Left ventricle myocardium inferior (tissue), 1 donor: ENCODE data around the gene SLC5A10. TPM values are rescaled to one million over a fixed set of nuclear protein-coding genes. Genes with fewer than 3 reads are reported as not detected.
"Not testable (repeated sequence)": the region's sequence is repeated elsewhere in the genome, so short reads cannot be mapped to it uniquely, and the experiment has no call there.

ENCODE experiments used
- DNase-seq: peaks from one replicate; pipeline ENCODE4 v3.0.0-alpha.2; 2020
- H3K27ac ChIP-seq: fragments of 200-600 bp; replicated peaks from 2 replicates; pipeline ENCODE4 v1.8.0; 2021
- H3K27me3 ChIP-seq: fragments of 200-600 bp; 2 replicates; pipeline ENCODE4 v1.8.0; 2021; ENCODE audit warnings: low read depth
- H3K36me3 ChIP-seq: fragments of 200-600 bp; 2 replicates; pipeline ENCODE4 v1.8.0; 2021
- H3K4me1 ChIP-seq: fragments of 200-600 bp; 2 replicates; pipeline ENCODE4 v1.8.0; 2021
- H3K4me3 ChIP-seq: fragments of 200-600 bp; 2 replicates; pipeline ENCODE4 v1.8.0; 2021; ENCODE audit warnings: mild to moderate bottlenecking, moderate library complexity
- H3K9me3 ChIP-seq: fragments of 200-600 bp; replicated peaks from 2 replicates; pipeline ENCODE4 v1.8.0; 2021
- CTCF ChIP-seq: fragments of 200-600 bp; IDR thresholded peaks from 2 replicates; pipeline ENCODE4 v1.8.0; 2021; ENCODE audit warnings: antibody characterized with exemption, mild to moderate bottlenecking, borderline replicate concordance
- intact Hi-C: fragments of 100-400 bp; cut with micrococcal nuclease; formaldehyde crosslinking; loops from one replicate; pipeline ENCODE4 v1.11.0; 2022
- total RNA-seq: library from RNA; stranded (reverse); fragmentation: NEBNext Ultra II Directional; extraction: Animal tissue kit (Norgen Biotek cat#: 25700); gene quantifications from one replicate; pipeline ENCODE4 v1.2.1, GENCODE V29; 2021
- donor health status: DM: no; HTN: yes; CAD: no; lungs with severe emphysema.

SLC5A10 gene
- total RNA-seq, 1 donor from 2014 or later = not detected

DNA sequence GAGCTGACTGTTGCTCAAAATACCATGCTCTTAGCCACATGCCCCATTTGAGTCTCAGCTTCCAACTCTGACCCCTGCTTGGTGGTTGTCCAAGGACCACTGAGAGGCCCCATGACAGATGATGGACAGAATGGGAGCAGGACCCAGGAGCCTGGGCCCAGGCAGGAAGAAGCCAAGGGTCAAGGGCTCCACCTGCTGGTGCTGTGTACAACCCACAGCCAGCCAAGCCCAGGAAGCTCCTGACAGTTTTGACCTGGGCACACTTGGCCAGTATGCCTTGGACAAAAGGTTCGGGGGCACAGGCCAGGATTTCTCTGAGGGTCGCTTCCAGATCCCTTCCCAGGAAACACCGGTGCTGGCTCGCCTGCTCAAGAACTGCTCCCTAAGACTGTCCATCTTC is 79.8 kb downstream of the SLC5A10 start:
- intact Hi-C loops, H3K9me3 ChIP-seq, H3K4me1 ChIP-seq, H3K4me3 ChIP-seq, H3K27me3 ChIP-seq, H3K36me3 ChIP-seq: not testable (repeated sequence)
- peak; percentile 56 for DNase-seq
- peak; percentile 51 for TF ChIP-seq CTCF
- peak overlapping the region; percentile 63 for H3K27ac ChIP-seq

DNA sequence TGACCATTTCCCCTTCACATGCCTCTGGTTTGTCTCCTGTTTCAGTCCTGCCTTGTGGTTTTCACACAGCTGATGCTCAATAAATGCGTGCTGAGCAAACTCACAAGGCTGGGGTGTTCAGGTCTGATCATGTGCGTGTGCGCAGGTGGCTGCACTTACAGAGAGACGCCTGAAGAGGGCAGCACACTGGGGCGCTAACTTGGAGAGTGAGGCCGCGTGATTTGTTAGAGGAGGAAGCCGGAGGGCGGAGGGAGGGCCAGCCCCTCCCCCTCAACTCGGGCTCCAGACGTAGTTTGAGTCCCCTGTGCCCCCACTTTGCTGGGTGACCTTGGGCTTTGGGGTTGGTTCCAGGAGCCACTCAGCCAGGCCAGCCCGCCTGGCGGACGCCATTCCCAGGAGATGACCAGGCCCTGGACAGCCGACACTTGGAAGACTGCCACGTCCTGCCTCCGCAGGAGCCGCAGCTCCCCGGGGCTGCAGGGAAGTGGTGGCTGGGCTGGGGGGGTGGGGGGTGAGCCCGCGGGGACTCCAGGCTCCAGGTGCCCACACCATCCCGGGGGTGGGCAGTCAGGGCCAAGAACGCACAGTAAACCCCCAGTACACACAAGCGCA is 80.5 kb downstream of the SLC5A10 start:
- DNase-seq, intact Hi-C loops, H3K4me1 ChIP-seq: not testable (repeated sequence)

GRCh38 chr17:19036186-19036585 is 84.2 kb downstream of the SLC5A10 start:
- H3K9me3 ChIP-seq, H3K27ac ChIP-seq, DNase-seq, H3K36me3 ChIP-seq, intact Hi-C loops, H3K4me3 ChIP-seq, H3K27me3 ChIP-seq, H3K4me1 ChIP-seq: not testable (repeated sequence)

More for the DNA sequence above, 80.5 kb downstream of the SLC5A10 start:
- H3K27me3 ChIP-seq, H3K9me3 ChIP-seq, H3K4me3 ChIP-seq, H3K27ac ChIP-seq, H3K36me3 ChIP-seq: not testable (repeated sequence)

DNA sequence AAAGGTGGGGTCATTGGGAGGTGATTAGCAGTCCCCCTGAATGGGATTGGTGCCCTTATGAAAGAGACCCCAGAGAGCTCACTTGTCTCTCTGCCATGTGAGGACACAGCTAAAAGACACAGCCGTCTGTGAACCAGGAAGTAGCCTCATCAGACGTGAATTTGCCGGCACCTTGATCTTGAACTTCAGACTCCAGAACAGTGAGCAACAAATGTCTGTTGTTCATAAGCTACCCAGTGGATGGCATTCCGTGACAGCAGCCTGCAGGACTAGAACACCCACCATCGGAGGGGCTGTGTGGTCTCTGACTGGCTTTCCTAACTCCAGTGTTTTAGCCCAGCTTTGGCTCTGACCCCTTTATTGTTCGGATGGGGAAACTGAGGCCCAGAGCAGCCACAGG is 85.6 kb downstream of the SLC5A10 start:
- DNase-seq, H3K27me3 ChIP-seq, H3K9me3 ChIP-seq, H3K36me3 ChIP-seq, H3K27ac ChIP-seq, intact Hi-C loops, H3K4me3 ChIP-seq, H3K4me1 ChIP-seq: not testable (repeated sequence)

DNA sequence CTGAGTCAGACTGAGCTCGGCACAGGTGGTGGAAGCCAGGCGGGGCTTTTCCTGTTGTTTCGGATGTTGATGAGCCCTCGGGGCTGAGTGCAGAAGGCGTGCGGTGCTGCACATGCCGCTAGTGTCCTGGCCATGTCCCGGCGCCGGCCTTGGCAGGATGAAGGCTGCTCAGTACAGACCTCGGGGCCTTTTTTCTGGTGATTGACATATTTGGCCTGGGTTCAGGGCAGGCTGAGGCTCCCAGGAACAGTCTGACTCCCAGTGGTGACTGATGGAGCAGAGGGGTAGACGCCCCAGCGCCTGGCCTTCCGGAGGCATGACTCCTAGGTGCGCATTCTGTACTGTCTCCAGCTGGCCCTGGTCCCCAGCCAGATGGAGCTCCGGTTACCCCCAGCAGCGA is 86.0 kb downstream of the SLC5A10 start:
- H3K4me1 ChIP-seq, intact Hi-C loops, H3K27me3 ChIP-seq, H3K4me3 ChIP-seq, H3K27ac ChIP-seq, H3K9me3 ChIP-seq, DNase-seq, H3K36me3 ChIP-seq: not testable (repeated sequence)

DNA sequence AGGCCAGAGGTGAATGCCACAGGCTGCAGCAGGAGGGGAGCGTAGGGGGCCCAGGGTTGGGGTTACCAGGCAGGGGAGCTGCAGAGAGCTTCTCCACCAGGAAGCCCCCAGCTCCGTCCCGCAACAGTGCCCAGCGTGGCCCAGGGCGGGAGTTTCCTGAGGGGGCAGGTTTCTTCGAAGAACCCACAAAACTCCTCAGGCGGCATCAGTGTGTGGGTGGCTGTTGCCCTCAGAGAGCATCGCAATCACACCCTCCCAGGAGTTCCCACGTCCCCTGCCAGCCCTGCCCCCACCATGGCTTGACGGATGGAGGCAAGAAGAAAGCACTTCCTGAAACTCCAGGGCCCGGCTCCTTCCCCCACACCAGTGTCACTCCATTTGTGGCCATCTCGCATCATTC is 86.8 kb downstream of the SLC5A10 start:
- H3K27ac ChIP-seq, H3K36me3 ChIP-seq, H3K27me3 ChIP-seq, intact Hi-C loops, H3K9me3 ChIP-seq, DNase-seq, H3K4me1 ChIP-seq, H3K4me3 ChIP-seq: not testable (repeated sequence)

DNA sequence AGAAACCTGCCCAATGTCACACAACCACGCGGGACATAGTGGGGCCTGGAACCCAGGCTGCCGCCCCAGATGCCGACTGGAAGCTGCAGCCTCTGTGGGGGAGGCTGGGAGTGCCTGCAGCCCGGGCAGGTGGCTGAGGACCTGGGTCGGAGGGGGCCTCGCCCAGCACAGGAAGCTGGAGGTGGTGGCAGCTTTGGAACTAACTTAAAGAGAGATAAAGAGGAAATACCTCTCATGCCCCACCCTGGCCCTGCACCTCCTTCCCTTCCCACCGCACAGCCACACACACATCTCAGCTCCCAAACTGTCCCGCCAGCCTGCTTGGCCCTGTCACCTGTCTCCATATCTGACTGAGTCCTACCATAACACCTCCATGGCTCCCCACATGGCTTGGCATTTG is 88.4 kb downstream of the SLC5A10 start:
- H3K27me3 ChIP-seq, intact Hi-C loops, H3K4me3 ChIP-seq: not testable (repeated sequence)

DNA sequence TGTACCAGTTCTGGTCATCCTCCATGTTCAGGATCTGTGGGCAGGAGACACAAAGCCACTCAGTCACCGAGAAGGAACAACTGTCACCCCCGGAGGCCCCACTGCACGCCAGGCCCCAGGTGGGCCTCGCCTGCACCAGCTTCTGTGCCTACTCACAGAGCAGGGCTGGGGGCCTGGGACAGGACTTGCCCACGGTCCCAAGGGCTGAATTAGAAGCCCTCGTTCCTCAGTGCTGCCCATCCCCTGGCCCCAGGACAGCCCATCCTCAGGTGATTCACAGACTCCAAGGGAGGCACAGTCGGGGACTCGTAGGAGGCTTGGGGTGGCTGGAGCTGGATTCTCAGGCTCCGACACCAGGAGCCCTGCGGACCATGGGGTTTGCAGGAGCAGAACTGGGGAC is 89.9 kb downstream of the SLC5A10 start:
- intact Hi-C loops, H3K4me3 ChIP-seq, H3K27me3 ChIP-seq, DNase-seq, H3K4me1 ChIP-seq, H3K27ac ChIP-seq, H3K36me3 ChIP-seq, H3K9me3 ChIP-seq: not testable (repeated sequence)

More for the DNA sequence above, 88.4 kb downstream of the SLC5A10 start:
- not testable (repeated sequence) for H3K9me3 ChIP-seq, H3K4me1 ChIP-seq, H3K36me3 ChIP-seq, DNase-seq, H3K27ac ChIP-seq

GRCh38 chr17:19042369-19042768 is 90.4 kb downstream of the SLC5A10 start:
- intact Hi-C loops, H3K27me3 ChIP-seq, H3K4me3 ChIP-seq, H3K9me3 ChIP-seq, H3K27ac ChIP-seq, H3K4me1 ChIP-seq, DNase-seq, H3K36me3 ChIP-seq: not testable (repeated sequence)

- H3K4me1 ChIP-seq, H3K36me3 ChIP-seq, intact Hi-C loops, DNase-seq, H3K27me3 ChIP-seq, H3K4me3 ChIP-seq, H3K27ac ChIP-seq, H3K9me3 ChIP-seq: not testable (repeated sequence)
Observed at GRCh38 chr17:19043032-19043431, 91.1 kb downstream of the SLC5A10 start.

- H3K4me1 ChIP-seq, DNase-seq, H3K27ac ChIP-seq, H3K4me3 ChIP-seq, H3K36me3 ChIP-seq, H3K9me3 ChIP-seq, H3K27me3 ChIP-seq, intact Hi-C loops: not testable (repeated sequence)
Observed at GRCh38 chr17:19044643-19045042, 92.7 kb downstream of the SLC5A10 start.

- H3K27me3 ChIP-seq, H3K4me1 ChIP-seq, intact Hi-C loops, H3K36me3 ChIP-seq, DNase-seq, H3K4me3 ChIP-seq, H3K9me3 ChIP-seq, H3K27ac ChIP-seq: not testable (repeated sequence)
Observed at GRCh38 chr17:19046782-19047375, 94.9 kb downstream of the SLC5A10 start, which contains the start of gene GRAP. GRAP (minus strand) TSS chr17:19046957; CDS start chr17:19046926, 31 bp downstream.

- H3K9me3 ChIP-seq, H3K27ac ChIP-seq, H3K36me3 ChIP-seq, intact Hi-C loops, H3K27me3 ChIP-seq, H3K4me3 ChIP-seq, DNase-seq, H3K4me1 ChIP-seq: not testable (repeated sequence)
Observed at GRCh38 chr17:19047510-19047909, 95.5 kb downstream of the SLC5A10 start.
